ENCODE measurements around the gene KANSL1L. TPM values are rescaled to one million over a fixed set of nuclear protein-coding genes. Genes with fewer than 3 reads are reported as not detected.
A peak's percentile ranks its signal among the peaks of the same experiment; 100 is the strongest.

Gene KANSL1L
- polyA plus RNA-seq (2011; rRNA removed) (2.8 and 3.9 TPM in 2 replicates), polyA minus RNA-seq (2011; rRNA and poly(A)+ RNA removed) (3.5 and 5.0 TPM in 2 replicates)

GRCh38 chr2:210171309-210172218, at the start of gene KANSL1L:
Gene KANSL1L (minus strand): TSS chr2:210171409. CDS start chr2:210154582, 16,827 bp downstream.
- no peak for TF ChIP-seq CTCF (IDR thresholded peaks at IDR 0.05; ENCODE audit: insufficient read depth, low read depth, low read length)
- DNase-seq (ENCODE audit: low read depth): peak; percentile 71
- Histone ChIP-seq H3K36me3 (ENCODE audit: control insufficient read depth, insufficient read depth, low read length) (no peaks in the 10 kb centered on the region), H3K27me3 (ENCODE audit: control insufficient read depth, insufficient read depth, low read length) (no peaks in the 10 kb centered on the region), H3K4me3 (ENCODE audit: low read depth, low read length) (peak within 1 kb of the TSS; percentile 98)
- ChIA-PET POLR2A (interaction anchor here (0.7 kb wide), 1 partner anchor 21 kb away, joined by 3 read pairs; no protein-coding TSS in a partner anchor), CTCF (interaction anchor here (1.5 kb wide), 1 partner anchor 27 kb away, joined by 3 read pairs; no protein-coding TSS in a partner anchor)

DNA sequence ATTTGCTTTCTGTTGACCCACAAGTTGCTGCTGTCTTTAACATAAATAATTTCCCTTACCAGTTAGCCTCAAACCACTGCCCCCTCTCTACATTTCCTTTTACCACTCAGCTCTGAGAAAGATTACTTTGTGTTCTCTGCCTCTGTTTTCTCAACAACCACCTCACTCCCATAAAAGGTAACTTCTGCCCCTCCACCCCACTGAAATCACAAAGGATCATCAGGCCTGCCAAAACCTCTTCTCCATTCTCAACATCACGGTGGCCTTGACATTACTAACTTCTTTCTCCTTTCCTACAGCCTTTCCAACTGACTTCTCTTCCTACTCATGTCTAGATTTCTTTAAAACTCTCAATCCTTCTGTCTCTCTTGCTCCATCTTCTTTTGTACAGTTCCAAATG, 43.9 kb upstream of the KANSL1L start:
- no peak for TF ChIP-seq CTCF (IDR thresholded peaks at IDR 0.05; ENCODE audit: insufficient read depth, low read depth, low read length)
- CTCF ChIA-PET: interaction anchor here (1.5 kb wide), 1 partner anchor 237 kb away, joined by 5 read pairs; no protein-coding TSS in a partner anchor
- no peak overlapping the region for H3K4me3 ChIP-seq (ENCODE audit: low read depth, low read length)
- H3K36me3 ChIP-seq (ENCODE audit: control insufficient read depth, insufficient read depth, low read length): no peaks in the 10 kb centered on the region
- POLR2A ChIA-PET: no interaction called here
- H3K27me3 ChIP-seq (ENCODE audit: control insufficient read depth, insufficient read depth, low read length): no peaks in the 10 kb centered on the region
- no peak for DNase-seq (ENCODE audit: low read depth)

GRCh38 chr2:210210185-210210584, 39.0 kb upstream of the KANSL1L start:
- CTCF ChIA-PET: no interaction called here
- DNase-seq (ENCODE audit: low read depth): no peak
- Histone ChIP-seq H3K4me3 (ENCODE audit: low read depth, low read length) (no peak overlapping the region), H3K36me3 (ENCODE audit: control insufficient read depth, insufficient read depth, low read length) (no peaks in the 10 kb centered on the region), H3K27me3 (ENCODE audit: control insufficient read depth, insufficient read depth, low read length) (no peaks in the 10 kb centered on the region; the same call in 1 of the 2 replicates)
- TF ChIP-seq CTCF (IDR thresholded peaks at IDR 0.05; ENCODE audit: insufficient read depth, low read depth, low read length): no peak
- POLR2A ChIA-PET: no interaction called here

GRCh38 chr2:210207929-210208328, 36.7 kb upstream of the KANSL1L start:
- Histone ChIP-seq H3K36me3 (ENCODE audit: control insufficient read depth, insufficient read depth, low read length) (no peaks in the 10 kb centered on the region), H3K4me3 (ENCODE audit: low read depth, low read length) (no peak overlapping the region), H3K27me3 (ENCODE audit: control insufficient read depth, insufficient read depth, low read length) (no peaks in the 10 kb centered on the region; the same call in 1 of the 2 replicates)
- no peak for DNase-seq (ENCODE audit: low read depth)
- POLR2A ChIA-PET: no interaction called here
- CTCF ChIA-PET: interaction anchor here (0.6 kb wide), 1 partner anchor 210 kb away, joined by 3 read pairs; no protein-coding TSS in a partner anchor
- no peak for TF ChIP-seq CTCF (IDR thresholded peaks at IDR 0.05; ENCODE audit: insufficient read depth, low read depth, low read length)

DNA sequence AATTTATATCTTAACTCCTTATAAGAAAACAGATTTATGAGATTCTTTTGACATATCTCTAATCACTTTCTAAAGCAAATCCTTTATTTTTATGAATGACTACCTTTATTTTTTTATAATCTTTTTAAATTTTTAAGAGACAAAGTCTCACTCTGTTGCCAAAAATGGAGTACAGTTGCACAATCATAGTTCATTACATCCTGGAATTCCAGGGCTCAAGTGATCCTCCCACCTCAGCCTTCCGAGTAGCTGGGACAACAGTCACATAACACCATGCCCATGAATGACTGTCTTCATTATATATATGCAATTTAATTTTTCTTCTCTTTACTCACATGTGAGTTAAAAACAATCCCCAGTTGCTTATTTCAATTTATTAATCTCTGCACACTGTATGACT, 32.3 kb upstream of the KANSL1L start:
- ChIA-PET CTCF (interaction anchor here (1.0 to 2.7 kb wide), 4 partner anchors 8 to 229 kb away, joined by 3 to 12 read pairs (median 6); no protein-coding TSS in a partner anchor), POLR2A (no interaction called here)
- Histone ChIP-seq H3K36me3 (ENCODE audit: control insufficient read depth, insufficient read depth, low read length) (no peaks in the 10 kb centered on the region), H3K4me3 (ENCODE audit: low read depth, low read length) (no peak overlapping the region), H3K27me3 (ENCODE audit: control insufficient read depth, insufficient read depth, low read length) (peaks cover 3% of the 10 kb centered on the region)
- DNase-seq (ENCODE audit: low read depth): no peak
- no peak for TF ChIP-seq CTCF (IDR thresholded peaks at IDR 0.05; ENCODE audit: insufficient read depth, low read depth, low read length)
